H9 (cell line): ENCODE data around the gene MYDGF. TPM values are rescaled to one million over a fixed set of nuclear protein-coding genes. Genes with fewer than 3 reads are reported as not detected.

Experiments
- DNase-seq: peaks from one replicate; pipeline ENCODE4 v3.0.0-alpha.2; 2017
- H2AFZ ChIP-seq: one replicate; pipeline ENCODE4 v1.6.1; 2013; ENCODE audit warnings: mild to moderate bottlenecking, low read length, control low read depth, moderate library complexity
- H2AK5ac ChIP-seq: 2 replicates; pipeline ENCODE4 v1.6.1; 2013; ENCODE audit warnings: low read length, control low read depth, mixed read lengths; ENCODE audit not compliant: insufficient read length
- H2BK120ac ChIP-seq: one replicate; pipeline ENCODE4 v1.6.1; 2013; ENCODE audit warnings: low read depth, mild to moderate bottlenecking, low read length, control low read depth, inconsistent platforms; ENCODE audit not compliant: poor library complexity, severe bottlenecking
- H2BK12ac ChIP-seq: 2 replicates; pipeline ENCODE4 v1.6.1; 2013; ENCODE audit warnings: low read length, control low read depth, mixed read lengths, low read depth; ENCODE audit not compliant: insufficient read length
- H2BK15ac ChIP-seq: 2 replicates; pipeline ENCODE4 v1.6.1; 2013; ENCODE audit warnings: low read depth, low read length, control low read depth
- H2BK20ac ChIP-seq: one replicate; pipeline ENCODE4 v1.6.1; 2013; ENCODE audit warnings: low read depth, mild to moderate bottlenecking, low read length, control low read depth, inconsistent platforms; ENCODE audit not compliant: poor library complexity, severe bottlenecking
- H2BK5ac ChIP-seq: 2 replicates; pipeline ENCODE4 v1.6.1; 2013; ENCODE audit warnings: low read length, control low read depth, mixed read lengths; ENCODE audit not compliant: insufficient read length
- H3K14ac ChIP-seq: 2 replicates; pipeline ENCODE4 v1.6.1; 2013; ENCODE audit warnings: low read length, control low read depth; ENCODE audit not compliant: insufficient read depth
- H3K18ac ChIP-seq: 2 replicates; pipeline ENCODE4 v1.6.1; 2013; ENCODE audit warnings: low read depth, mild to moderate bottlenecking, mixed read lengths, low read length, control low read depth; ENCODE audit not compliant: insufficient read length
- H3K23ac ChIP-seq: 2 replicates; pipeline ENCODE4 v1.6.1; 2013; ENCODE audit warnings: low read length, control low read depth, mixed read lengths, low read depth; ENCODE audit not compliant: insufficient read length
- H3K23me2 ChIP-seq: 2 replicates; pipeline ENCODE4 v1.6.1; 2013; ENCODE audit warnings: low read depth, mild to moderate bottlenecking, mixed read lengths, low read length, control low read depth; ENCODE audit not compliant: insufficient read length, poor library complexity, severe bottlenecking
- H3K27ac ChIP-seq: 2 replicates; pipeline ENCODE4 v1.5.1; 2013; ENCODE audit warnings: low read length, control low read depth, mixed read lengths, low read depth; ENCODE audit not compliant: insufficient read length
- H3K27me3 ChIP-seq: 2 replicates; pipeline ENCODE4 v1.6.1; 2013; ENCODE audit warnings: low read length, control low read depth, inconsistent platforms; ENCODE audit not compliant: insufficient read depth
- H3K4ac ChIP-seq: 2 replicates; pipeline ENCODE4 v1.6.1; 2013; ENCODE audit warnings: low read depth, mild to moderate bottlenecking, control low read depth, inconsistent platforms, low read length, moderate library complexity
- H3K4me1 ChIP-seq: 2 replicates; pipeline ENCODE4 v1.6.1; 2013; ENCODE audit warnings: low read length, control low read depth, inconsistent platforms; ENCODE audit not compliant: insufficient read depth
- H3K4me2 ChIP-seq: 2 replicates; pipeline ENCODE4 v1.6.1; 2013; ENCODE audit warnings: low read length, control low read depth, mixed read lengths; ENCODE audit not compliant: insufficient read length, insufficient read depth
- H3K56ac ChIP-seq: 2 replicates; pipeline ENCODE4 v1.6.1; 2013; ENCODE audit warnings: low read depth, mild to moderate bottlenecking, mixed read lengths, low read length, control low read depth; ENCODE audit not compliant: insufficient read length
- H3K79me1 ChIP-seq: 2 replicates; pipeline ENCODE4 v1.6.1; 2013; ENCODE audit warnings: low read depth, mild to moderate bottlenecking, moderate library complexity, low read length, control low read depth, inconsistent platforms; ENCODE audit not compliant: insufficient read depth, poor library complexity, severe bottlenecking
- H3K79me2 ChIP-seq: 2 replicates; pipeline ENCODE4 v1.6.1; 2013; ENCODE audit warnings: low read length, control low read depth, inconsistent platforms; ENCODE audit not compliant: insufficient read depth
- H3K9ac ChIP-seq: 2 replicates; pipeline ENCODE4 v1.6.1; 2013; ENCODE audit warnings: low read length, control low read depth, mixed read lengths; ENCODE audit not compliant: insufficient read length; ENCODE audit errors: extremely low read depth
- H3K9me3 ChIP-seq: one replicate; pipeline ENCODE4 v1.6.1; 2013; ENCODE audit warnings: low read depth, low read length, inconsistent platforms; ENCODE audit not compliant: control insufficient read depth
- H3T11ph ChIP-seq: one replicate; pipeline ENCODE4 v1.6.1; 2013; ENCODE audit warnings: mild to moderate bottlenecking, low read length, control low read depth, inconsistent platforms
- H4K20me1 ChIP-seq: one replicate; pipeline ENCODE4 v1.6.1; 2013; ENCODE audit not compliant: control insufficient read depth, insufficient read length, insufficient read depth
- H4K5ac ChIP-seq: 2 replicates; pipeline ENCODE4 v1.6.1; 2013; ENCODE audit warnings: low read depth, mild to moderate bottlenecking, mixed read lengths, low read length, control low read depth; ENCODE audit not compliant: insufficient read length
- H4K8ac ChIP-seq: replicated peaks from 2 replicates; pipeline ENCODE4 v1.6.1; 2013; ENCODE audit warnings: low read length, control low read depth, mixed read lengths, low read depth; ENCODE audit not compliant: insufficient read length
- H4K91ac ChIP-seq: 2 replicates; pipeline ENCODE4 v1.6.1; 2013; ENCODE audit warnings: low read depth, mild to moderate bottlenecking, moderate library complexity, mixed read lengths, low read length, control low read depth; ENCODE audit not compliant: insufficient read length
- H3K27ac Mint-ChIP-seq, 3 experiments: 2 replicates in 2 of 3; 3 replicates in 1 of 3; pipeline ENCODE4 v1.8.0; 2020 to 2021; ENCODE audit warnings: mixed read lengths in 3 of 3, mild to moderate bottlenecking in 1 of 3, moderate library complexity in 1 of 3
- H3K27me3 Mint-ChIP-seq: 2 replicates; pipeline ENCODE4 v1.8.0; 2021; ENCODE audit warnings: low read depth, mild to moderate bottlenecking, moderate library complexity, mixed read lengths
- H3K36me3 Mint-ChIP-seq, 3 experiments: 2 replicates in 2 of 3; 3 replicates in 1 of 3; pipeline ENCODE4 v1.8.0; 2020 to 2021; ENCODE audit warnings: low read depth in 3 of 3, mixed read lengths in 3 of 3; ENCODE audit not compliant: insufficient read depth in 1 of 3
- H3K4me1 Mint-ChIP-seq, 2 experiments: 2 replicates each; pipeline ENCODE4 v1.8.0; 2020; ENCODE audit warnings: mixed read lengths in 2 of 2
- H3K4me3 Mint-ChIP-seq, 2 experiments: 2 replicates in 1 of 2; 3 replicates in 1 of 2; pipeline ENCODE4 v1.8.0; 2020 to 2021; ENCODE audit warnings: mild to moderate bottlenecking in 2 of 2, mixed read lengths in 2 of 2, moderate library complexity in 1 of 2
- H3K9me3 Mint-ChIP-seq, 2 experiments: 2 replicates in 1 of 2; 3 replicates in 1 of 2; pipeline ENCODE4 v1.8.0; 2020; ENCODE audit warnings: mild to moderate bottlenecking in 2 of 2, mixed read lengths in 2 of 2, moderate library complexity in 1 of 2
- CTCF ChIP-seq: fragments of 200-600 bp; sonication (generic); conservative IDR thresholded peaks from 3 replicates; pipeline ENCODE4 v1.8.0; 2021; ENCODE audit warnings: antibody characterized with exemption, mild to moderate bottlenecking
- WGBS: extraction: QIAGEN DNeasy Blood & Tissue Kit; methylation state at CpG from one replicate; pipeline ENCODE4 v1.1.7; 2013; ENCODE audit warnings: missing lambda C conversion rate, low lambda C conversion rate, mixed read lengths; ENCODE audit not compliant: insufficient read length; ENCODE audit errors: extremely low coverage; 5-methylcytosine and 5-hydroxymethylcytosine counted together
- total RNA-seq: library from RNA; stranded (reverse); gene quantifications from 2 replicates; pipeline ENCODE4 v1.2.1, GENCODE V29; 2021

MYDGF gene
- total RNA-seq, 1 experiment from 2014 or later, result 43.4 TPM

- Histone ChIP-seq H2BK120ac (no peak overlapping the region), H2BK5ac (no peak overlapping the region), H3K9me3 (no peaks in the 10 kb centered on the region), H3K9ac (no peak overlapping the region), H3K4me2 (no peak overlapping the region), H2BK12ac (no peak overlapping the region), H3K4ac (no peak overlapping the region), H2AFZ (no peak overlapping the region), H3K27me3 (no peaks in the 10 kb centered on the region), H4K91ac (no peak overlapping the region), H3T11ph (no peak overlapping the region), H3K4me1 (no peaks in the 10 kb centered on the region), H3K27ac (no peak overlapping the region), H3K14ac (no peak overlapping the region), H2BK20ac (no peak overlapping the region), H3K79me1 (peaks cover 6% of the 10 kb centered on the region), H3K23me2 (peaks cover 7% of the 10 kb centered on the region), H3K23ac (no peak overlapping the region), H4K20me1 (peaks cover 6% of the 10 kb centered on the region), H3K56ac (no peak overlapping the region), H2BK15ac (no peak overlapping the region), H4K8ac (no peak overlapping the region), H3K18ac (no peak overlapping the region), H2AK5ac (no peak overlapping the region), H4K5ac (no peak overlapping the region), H3K79me2 (peaks cover 5% of the 10 kb centered on the region; the same call in 1 of the 2 replicates)
- no CpG with 5 or more reads among the region's 15 CpGs for WGBS
- H3K36me3 Mint-ChIP-seq, result peaks cover 15 to 68% (median 55%) of the 10 kb centered on the region in 3 experiments
- no peak for DNase-seq
- H3K9me3 Mint-ChIP-seq, result no peaks in the 10 kb centered on the region
- no peaks in the 10 kb centered on the region for H3K27me3 Mint-ChIP-seq
- H3K27ac Mint-ChIP-seq, result no peak overlapping the region
- H3K4me1 Mint-ChIP-seq, result peaks cover 2 to 10% of the 10 kb centered on the region in 2 experiments; a peak in 3 of 4 replicates
- no peak for TF ChIP-seq CTCF
- H3K4me3 Mint-ChIP-seq, result no peak overlapping the region
Observed at GRCh38 chr19:4717966-4718701, 48.0 kb upstream of the MYDGF start.
